IPS DF 4.7 (cell line): ENCODE measurements around the gene FBXW5.

Experiments
- DNase-seq: peaks from one replicate; pipeline ENCODE4 v3.0.0-alpha.2; 2013; ENCODE audit warnings: low spot score; ENCODE audit errors: extremely low read depth

The FBXW5 gene

DNA sequence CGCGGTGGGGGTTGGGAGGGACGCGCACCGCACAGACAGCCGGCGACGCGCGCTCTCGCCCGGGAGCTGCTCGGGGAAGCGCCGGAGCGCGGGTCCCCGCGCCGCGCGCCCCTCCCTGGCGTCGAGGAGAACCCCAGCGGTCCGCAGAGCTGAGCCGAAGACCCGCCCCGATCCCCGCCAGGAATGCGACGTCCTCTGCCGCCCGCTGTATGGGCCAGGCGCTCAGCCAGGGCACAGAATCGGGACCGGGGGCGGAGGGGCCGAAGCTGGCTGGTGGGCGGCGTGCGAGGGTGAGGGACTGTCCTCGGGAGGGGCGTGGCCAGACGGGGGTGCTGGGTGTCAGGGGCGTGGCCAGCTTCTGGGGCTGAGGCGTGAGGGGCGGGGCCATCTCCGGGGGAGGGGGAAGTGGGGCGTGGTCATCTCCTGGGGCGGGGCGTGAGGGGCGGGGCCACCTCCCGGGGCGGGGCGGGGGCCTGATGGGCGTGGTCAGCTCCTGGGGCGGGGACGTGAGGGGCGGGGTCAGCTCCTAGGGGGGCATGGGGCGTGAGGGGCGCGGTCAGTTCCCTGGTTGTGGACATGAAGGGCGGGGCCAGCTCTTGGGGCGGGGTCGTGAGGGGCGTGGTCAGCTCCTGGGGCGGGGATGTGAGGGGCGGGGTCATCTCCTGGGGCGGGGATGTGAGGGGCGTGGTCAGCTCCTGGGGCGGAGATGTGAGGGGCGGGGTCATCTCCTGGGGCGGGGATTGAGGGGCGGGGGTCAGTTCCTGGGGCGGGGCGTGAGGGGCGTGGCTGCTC lies 33.7 kb upstream of the FBXW5 start:
- DNase-seq, result no peak

DNA sequence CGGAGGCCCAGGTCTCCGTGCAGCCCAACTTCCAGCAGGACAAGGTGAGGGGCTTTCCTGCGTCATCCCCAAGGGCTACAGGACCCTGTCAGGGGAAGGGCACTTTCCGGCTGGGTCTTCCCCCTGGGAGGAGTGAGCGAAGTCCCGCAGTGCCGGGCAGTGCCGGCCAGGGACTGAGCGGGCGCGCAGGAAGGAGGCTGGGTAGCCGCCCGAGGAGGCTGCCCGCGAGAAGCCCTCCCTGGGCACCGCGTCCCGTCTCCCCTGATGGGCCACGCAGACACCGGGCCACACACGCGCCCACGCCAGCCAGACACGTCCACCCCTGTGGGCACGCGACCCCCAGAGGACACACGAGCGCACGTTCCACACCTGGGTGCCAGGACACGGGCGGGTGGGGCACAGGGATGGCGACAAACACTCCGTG lies 33.1 kb upstream of the FBXW5 start:
- no peak for DNase-seq

DNA sequence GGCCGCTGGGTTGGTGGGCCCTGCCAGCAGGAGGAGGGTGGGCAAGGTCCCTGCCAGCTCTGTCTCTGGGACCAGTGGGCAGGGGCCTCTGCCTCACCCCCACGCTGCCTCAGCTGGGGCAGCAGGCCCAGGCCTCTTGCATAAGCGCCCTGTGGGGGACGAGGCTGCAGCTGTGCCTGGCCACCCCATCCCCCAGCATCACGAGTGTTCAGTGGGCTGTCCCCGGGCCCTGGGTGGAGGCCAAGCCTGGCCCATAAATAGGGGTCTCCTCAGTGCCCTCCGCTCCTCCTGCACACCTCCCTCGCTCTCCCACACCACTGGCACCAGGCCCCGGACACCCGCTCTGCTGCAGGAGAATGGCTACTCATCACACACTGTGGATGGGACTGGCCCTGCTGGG lies 32.7 kb upstream of the FBXW5 start, which contains the start of gene PTGDS:
Gene PTGDS (plus strand): TSS at position 282 of the 400 bp plus-strand sequence. CDS start 75 bp downstream, at position 357.
- DNase-seq, result no peak

DNA sequence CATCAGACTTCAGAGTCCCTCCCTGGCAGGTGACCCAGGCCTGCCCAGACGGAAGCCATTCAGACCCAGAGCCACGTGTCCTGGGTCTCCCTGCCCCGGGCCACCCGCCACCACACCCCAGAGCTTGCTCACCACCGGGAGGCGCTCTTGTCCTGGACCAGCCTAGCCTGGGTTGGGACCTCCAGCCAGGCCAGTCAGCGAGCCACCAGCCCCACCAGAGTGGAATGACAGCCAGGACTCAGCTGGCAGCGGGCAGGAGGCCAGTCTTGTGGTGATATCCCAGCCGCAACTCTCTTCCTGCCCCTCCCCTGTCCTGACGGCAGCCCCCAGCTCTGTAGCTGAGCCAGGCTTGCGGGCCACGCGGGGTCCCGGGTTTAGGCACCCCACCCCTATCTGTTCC lies 31.1 kb upstream of the FBXW5 start:
- DNase-seq, result no peak

DNA sequence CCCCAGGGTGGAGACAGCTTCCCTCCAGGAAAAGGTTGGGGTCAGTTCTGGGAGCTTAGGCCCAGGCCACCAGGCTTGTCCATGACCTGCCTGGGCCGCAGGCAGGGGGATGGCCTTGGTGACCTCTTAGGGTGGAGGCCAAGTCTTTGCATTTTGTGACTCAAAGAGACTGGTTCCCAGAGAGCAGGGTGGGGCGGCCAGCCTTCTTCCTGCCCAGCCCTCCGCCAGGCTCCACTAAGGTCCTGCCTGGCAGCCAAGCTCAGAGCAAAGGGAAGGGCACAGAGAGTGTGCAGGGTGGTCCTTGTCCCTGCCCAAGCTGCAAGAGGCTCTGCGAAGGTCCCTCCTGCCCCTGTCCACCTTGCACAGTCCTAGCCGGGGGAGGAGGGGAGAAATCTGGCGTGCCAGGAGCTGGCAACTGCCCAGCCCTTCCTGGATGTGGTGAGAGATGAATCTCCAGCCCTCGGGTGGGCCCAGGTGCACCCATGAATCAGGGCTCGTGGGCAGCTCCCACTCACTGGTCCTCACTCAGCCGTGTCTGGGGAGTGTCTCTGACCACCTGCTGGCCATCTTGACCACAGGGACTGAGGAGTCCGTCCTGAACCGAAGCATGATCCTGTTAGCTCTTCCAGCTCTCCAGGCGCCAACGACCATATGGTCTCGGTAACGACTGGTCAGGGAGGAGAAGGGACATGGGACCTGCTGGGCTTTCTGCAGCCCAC lies 30.4 kb upstream of the FBXW5 start:
- DNase-seq, result no peak

DNA sequence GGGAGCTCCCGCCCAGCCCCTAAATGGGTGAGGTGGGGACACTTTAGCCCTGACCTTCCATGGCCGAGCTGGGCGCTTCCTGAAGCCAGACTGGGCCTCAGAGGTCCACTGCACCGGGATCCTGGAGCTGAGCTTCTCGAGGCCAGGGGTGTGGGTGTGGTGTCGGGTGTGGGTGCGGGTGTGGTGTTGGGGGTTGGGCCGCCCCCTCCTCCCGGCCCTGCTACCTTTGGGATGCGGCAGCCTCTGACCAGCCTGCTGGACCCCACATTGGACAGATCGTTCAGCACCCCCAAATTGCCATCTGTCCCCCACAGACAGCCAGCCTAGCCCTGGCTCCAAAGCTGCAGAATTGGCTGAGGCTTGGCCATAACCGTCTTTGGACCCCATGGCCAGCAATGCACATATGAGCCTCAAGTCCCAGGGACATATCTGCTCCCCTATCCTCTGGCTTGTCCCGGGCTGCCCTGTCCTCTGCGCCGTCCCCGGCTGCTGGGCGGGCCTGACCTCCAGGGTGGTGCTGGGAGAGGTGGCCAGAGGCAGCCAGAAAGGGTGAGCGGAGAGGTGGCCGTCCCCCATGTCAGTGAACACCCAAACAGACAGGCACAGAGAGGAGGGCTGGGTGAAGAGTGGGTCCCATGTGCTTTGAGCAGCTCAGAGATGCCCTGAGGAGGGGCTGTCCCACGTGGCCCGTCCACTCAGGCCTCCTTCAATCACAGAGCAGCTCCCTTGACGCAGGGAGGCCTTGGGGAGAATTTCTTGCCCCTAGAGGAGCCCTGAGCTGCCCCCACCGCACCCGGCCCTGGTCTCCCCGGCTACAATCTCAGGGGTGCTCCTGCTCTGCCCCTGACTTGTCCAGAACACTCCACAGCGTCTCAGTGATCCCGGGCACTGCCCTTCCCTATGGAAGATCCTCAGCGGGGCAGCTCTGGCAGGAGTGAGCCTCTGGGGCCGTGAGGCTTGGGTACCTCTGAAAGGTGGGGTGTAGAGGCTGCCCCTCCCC lies 29.4 kb upstream of the FBXW5 start:
- DNase-seq, result no peak

DNA sequence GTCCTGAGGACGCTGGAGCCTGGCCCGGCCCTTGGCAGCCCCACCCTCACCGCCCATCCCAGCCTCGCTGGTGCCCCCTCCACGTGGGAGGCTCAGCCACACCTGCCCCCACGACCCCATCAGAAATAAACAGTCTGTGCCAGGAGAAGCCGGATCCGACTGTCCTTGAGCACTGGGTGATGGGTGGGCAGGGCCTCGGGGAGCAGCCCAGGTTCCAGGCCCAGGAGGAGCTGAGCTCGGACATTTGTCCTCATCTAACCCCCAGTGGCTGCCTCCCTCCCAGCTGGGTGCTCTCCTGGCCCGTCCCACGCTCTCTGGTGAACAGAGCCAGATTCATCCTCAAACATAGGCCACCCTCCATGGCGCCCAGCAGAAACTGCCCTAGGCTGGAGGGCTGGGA lies 28.2 kb upstream of the FBXW5 start:
- no peak for DNase-seq

DNA sequence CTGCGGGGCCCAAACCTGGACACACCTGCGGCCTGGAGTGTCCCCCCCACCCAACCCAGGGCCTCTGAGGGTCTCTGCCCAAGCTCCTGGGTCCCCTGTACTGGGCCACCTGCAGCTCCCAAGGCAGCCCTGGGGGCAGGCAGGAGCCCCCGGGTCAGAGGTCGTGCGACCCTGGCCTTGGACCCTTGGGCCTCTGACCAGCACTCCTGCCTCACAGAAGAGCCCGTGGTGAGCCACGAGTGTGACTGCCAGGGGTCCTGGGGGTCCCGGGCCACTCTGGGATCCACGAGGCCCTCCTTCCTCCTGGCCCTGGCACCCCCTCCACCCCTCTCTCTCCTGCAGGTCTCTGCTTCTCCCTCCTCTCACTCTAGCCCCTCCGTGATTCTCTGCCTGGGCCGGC lies 27.8 kb upstream of the FBXW5 start:
- DNase-seq, result no peak

DNA sequence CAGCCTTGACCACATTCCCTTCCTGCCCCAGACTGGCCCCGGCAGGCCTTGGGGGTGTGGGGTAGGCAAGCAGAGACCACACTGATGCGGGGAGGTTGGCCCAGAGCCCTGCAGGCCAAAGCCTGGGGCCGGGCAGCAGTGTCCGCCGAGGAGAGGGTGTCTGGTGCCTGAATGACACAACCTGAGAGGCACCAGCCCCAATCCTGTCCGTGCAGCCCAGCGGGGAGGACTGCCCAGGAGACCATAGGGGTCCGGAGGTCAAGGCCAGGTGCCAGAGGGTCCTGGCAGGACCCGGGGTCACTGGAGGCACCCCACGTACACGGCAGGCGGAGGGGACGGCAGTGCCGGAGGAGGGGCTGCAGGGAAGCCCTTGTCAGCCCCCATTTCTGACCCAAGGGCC lies 27.2 kb upstream of the FBXW5 start:
- no peak for DNase-seq

DNA sequence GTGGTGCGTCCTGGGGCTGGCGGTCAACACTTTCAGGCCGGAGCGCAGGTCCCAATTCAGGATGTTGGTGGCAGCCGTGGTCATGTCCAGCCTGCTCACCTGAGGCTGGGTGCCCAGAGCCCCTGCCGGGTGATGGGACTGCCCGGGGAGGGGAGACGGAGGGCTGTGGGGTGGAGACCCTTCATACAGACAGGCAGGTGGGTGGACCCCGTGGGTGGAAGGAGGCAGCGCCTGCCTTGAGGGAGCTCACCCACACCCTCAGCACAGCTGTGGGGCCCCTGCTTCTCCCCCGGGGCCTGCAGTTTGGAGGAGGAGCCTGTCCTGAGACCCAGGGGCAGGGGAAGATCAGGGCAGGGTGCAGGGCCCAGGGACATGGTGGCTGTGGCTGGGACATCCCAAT lies 25.8 kb upstream of the FBXW5 start:
- DNase-seq, result no peak

DNA sequence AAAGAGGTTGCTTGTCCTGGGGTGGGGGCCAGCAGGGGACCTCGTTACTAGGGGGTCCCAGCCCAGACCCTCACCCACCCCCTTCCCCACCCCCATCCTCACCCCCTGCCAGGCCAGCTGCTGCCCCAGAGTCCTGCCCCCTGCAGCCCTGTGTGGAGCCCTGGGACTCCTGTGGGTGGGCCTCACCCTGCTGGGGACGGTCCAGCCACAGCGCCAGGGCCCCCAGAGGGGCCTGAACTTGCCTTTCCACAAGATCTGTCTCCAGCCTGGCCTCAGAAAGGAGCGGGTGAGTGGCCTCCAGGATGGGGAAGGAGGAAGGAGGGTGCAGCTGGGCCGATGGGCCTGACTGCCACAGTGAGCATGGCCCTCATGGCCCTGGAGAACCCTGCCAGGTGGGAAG lies 25.2 kb upstream of the FBXW5 start:
- DNase-seq, result no peak

DNA sequence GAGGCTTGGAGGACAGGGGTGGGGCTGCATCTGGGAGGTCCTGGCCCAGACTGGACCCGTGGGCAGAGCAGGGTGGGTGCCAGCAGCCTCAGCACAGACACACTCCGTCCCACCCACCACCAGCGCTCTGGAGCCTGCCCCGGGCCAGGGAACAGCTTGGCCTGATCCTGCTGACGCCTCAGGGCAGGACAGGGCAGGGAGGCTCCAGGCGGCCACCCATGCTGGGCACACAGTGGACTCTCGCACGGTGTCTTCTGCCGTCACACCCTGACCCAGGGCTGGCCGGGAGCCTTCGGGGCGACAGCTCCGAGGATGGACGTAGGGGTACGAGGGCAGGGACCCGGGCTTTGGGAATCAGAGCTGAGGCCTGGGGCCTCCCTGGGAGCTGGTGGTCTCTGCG lies 24.6 kb upstream of the FBXW5 start:
- DNase-seq, result no peak

DNA sequence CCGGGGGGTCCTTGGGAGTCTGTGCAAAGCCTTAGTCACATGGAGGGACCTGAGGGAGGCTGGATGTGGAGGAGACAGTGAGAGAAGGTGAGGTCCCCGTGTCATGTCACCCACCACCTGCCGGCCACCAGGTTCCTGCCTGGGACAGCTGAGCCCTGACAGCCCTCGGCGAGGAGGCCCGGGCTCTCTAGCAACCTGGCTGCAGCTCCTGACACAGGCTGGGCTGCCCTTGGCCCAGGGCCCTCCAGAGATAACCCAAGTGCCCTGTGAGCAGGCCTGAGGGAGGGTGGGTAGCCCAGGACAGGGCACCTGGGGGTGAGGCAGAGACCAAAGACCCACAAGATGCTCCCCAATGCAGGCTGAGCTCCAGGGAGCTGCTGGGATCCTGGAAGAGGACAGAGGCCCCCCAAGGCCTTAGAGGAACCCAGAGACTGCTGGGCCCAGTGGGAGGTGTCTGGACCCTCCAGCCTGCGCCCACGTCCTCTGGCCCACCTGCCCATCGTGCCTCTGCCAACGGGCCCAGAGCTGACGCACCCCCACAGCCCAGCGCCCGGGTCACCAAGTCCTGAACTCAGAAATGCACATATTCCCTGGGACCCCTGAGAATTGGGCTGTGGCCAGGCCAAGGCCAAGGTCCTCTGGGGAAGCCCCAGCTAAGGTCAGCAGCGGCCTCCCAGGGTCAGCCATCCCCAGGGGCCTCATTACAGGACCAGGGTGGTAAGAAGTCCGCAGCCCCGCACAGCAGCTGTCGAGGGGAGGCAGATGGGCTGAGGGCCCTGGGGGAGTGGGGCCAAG lies 24.0 kb upstream of the FBXW5 start:
- DNase-seq, result no peak

DNA sequence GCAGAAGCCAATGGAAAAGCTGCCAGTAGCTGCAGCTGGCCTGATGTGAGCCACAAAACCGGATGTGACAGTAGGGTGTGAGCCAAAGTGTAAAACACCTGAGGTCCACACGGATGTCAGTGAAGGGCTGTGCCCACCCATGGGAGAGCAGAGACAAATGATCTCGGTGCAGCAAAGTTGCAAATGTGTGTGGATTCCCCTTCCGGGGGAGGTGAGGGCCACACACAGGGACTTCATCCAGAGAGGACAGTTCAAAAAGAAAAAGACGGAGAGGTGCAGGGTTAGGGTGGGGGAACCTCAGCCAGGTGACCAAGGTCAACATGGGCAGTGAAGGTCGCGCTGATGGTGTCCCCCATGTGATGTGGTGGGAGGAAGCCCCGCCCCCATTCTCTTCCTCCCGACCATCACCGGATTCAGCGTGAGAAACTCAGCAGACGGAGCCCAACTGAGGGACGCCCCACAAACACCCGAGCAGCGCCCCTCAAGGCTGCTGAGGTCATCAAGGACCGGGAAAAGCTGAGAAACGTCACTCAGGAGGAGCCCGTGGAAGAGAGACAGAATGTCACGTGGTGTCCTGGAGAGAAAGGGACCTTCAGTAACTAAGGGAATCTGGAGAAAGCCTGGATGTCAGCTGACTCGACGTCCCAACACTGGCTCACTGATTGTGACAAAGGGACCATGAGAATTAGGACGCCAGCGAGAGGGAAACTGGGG lies 21.4 kb upstream of the FBXW5 start:
- DNase-seq, result no peak

DNA sequence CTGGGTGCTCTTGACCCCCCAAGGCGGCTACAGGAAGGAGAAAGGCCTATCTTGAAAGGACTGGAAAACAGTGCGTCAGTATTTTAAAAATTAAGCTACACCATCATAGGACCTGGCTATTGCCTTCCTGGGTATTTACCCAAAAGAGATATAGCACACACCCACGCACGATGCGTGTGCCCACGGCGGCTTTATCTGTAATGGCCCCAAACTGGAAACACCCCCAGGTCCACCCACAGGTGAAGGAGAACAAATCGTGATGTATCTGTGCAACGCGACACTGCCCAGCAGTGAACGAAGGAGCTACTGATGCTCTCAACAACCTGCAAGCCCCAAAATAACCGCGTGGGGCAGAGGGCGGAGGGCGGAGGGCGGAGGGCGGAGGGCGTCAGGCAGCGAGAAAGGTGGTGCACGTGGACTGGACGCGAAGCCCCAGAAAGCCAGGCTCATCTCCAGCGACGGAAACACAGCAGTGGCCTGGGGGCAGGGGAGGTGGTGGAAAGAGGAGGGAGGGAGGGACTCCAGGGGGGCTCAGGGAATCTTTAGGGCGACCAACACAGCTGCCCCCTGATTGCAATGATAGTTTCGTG lies 20.4 kb upstream of the FBXW5 start:
- no peak for DNase-seq

DNA sequence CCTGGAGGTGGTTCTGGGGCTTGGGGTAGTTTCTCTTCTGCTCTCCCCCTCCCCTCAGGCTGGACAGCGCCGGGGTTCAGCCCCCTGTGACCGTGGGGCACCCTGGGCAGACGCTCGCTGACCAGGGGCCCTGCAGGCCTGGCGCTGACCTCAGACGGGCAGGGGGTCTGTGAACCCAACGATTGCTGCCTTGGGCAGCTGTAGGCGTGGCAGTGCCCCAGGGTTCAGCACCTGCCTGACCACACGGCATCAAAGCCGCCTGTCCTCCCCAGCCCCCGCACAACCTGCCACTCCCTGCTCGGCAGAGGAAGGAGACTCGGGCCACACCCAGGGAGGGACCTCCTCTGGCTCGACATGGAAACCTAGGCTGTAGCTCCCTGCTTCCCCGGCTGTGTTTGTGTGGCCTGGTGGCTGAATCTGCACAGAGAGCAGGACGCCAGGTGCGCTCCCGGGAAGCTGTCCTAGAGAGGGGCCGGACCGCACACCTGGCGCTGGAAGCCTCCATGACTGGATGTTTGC lies 19.7 kb upstream of the FBXW5 start:
- no peak for DNase-seq

DNA sequence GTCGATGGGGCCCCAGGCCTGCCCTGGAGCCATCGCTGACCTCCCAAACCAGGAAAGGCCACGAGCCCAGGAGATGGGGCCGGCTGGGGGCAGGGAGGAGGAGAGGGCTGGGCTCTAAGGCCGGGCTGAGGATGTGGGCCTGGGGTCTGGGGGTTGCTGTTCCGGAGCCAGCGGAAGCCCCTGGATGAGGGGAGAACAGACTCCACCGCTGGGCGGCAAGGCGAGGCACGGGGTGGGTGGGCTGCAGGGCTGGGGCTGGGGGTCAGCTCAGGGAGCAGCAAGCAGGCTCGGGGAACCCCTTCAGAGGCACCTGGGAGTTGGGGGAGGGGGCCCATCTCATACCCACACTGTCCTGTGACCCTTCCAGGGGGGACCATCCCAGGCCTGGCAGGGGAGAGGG lies 19.2 kb upstream of the FBXW5 start:
- no peak for DNase-seq

DNA sequence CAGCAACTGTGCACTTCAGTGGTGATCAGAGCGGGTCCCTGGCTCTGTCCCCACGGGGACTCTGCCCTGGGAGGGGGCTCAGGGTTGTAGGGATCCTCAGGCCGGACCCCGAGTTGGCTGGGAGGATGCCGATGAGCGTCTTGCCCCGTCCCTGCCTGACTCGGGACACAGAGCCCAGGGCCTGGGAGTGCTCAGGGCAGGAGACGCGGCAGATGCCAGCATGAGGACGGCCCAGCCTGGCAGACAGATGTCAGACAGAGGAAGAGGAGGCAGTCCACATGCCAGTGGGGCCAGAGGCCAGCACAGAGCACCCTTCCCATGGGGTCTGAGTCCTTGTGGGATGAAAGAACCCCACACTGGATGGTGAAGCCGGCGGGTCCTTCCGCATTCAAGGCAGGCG lies 18.8 kb upstream of the FBXW5 start:
- DNase-seq, result no peak

DNA sequence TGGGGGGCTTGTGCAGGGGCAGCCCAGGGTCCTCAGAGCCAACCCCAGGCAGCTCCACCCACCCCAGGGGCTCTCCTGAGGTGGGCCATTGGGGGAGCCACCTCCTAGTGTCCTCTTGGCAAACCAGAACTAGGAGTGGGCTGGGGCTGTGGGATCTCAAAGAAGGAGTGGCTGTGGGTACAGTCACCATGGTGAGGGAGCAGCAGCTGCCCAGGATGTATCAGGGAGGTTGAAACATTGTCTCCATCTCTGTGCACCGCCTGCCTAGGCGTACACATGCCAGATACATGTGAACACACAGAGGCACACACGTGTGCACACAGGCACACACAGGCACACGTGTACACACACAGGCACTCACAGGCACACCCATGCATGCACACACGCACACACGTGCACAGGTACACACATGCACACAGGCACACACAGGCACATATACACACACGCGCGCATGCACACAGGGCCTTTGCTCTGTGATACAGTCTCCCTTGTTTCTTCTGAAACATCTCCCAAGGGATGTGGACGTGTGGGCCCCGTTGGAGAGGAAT lies 18.2 kb upstream of the FBXW5 start:
- no peak for DNase-seq
